ENCODE results near the gene NDE1.

- TF ChIP-seq, protein P1, sequence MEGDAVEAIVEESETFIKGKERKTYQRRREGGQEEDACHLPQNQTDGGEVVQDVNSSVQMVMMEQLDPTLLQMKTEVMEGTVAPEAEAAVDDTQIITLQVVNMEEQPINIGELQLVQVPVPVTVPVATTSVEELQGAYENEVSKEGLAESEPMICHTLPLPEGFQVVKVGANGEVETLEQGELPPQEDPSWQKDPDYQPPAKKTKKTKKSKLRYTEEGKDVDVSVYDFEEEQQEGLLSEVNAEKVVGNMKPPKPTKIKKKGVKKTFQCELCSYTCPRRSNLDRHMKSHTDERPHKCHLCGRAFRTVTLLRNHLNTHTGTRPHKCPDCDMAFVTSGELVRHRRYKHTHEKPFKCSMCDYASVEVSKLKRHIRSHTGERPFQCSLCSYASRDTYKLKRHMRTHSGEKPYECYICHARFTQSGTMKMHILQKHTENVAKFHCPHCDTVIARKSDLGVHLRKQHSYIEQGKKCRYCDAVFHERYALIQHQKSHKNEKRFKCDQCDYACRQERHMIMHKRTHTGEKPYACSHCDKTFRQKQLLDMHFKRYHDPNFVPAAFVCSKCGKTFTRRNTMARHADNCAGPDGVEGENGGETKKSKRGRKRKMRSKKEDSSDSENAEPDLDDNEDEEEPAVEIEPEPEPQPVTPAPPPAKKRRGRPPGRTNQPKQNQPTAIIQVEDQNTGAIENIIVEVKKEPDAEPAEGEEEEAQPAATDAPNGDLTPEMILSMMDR (IDR thresholded peaks at IDR 0.05) = no peak
- TF ChIP-seq POLR2A (IDR thresholded peaks at IDR 0.05) = no peak
Measured at GRCh38 chr16:15732416-15732815, 82.4 kb downstream of the NDE1 start.
